ENCODE measurements around the gene NEXMIF.
"Not testable (repeated sequence)": the region's sequence is repeated elsewhere in the genome, so short reads cannot be mapped to it uniquely, and the experiment has no call there.

The NEXMIF gene

GRCh38 chrX:74892561-74892960, 32.7 kb downstream of the NEXMIF start:
- no peaks in the 10 kb centered on the region for H3K36me3 ChIP-seq

GRCh38 chrX:74890676-74891430, 34.4 kb downstream of the NEXMIF start:
- no peaks in the 10 kb centered on the region for H3K27me3 ChIP-seq
- H3K4me1 ChIP-seq (ENCODE audit: control insufficient read depth in 1 of 2, insufficient read depth in 1 of 2, low read depth in 1 of 2, low read length in 1 of 2) = no peaks in the 10 kb centered on the region
- no peaks in the 10 kb centered on the region for H3K36me3 ChIP-seq
- H3K4me3 ChIP-seq (ENCODE audit: low read depth in 1 of 2, low read length in 1 of 2) = no peak overlapping the region
- H3K27ac ChIP-seq = no peak overlapping the region
- TF ChIP-seq CTCF (IDR thresholded peaks at IDR 0.05) = no peak
- no peaks in the 10 kb centered on the region for H3K9me3 ChIP-seq

More at GRCh38 chrX:74892561-74892960, 32.7 kb downstream of the NEXMIF start:
- no peak for TF ChIP-seq CTCF (IDR thresholded peaks at IDR 0.05)
- no peaks in the 10 kb centered on the region for H3K9me3 ChIP-seq
- H3K27me3 ChIP-seq = no peaks in the 10 kb centered on the region
- H3K4me1 ChIP-seq (ENCODE audit: control insufficient read depth in 1 of 2, insufficient read depth in 1 of 2, low read depth in 1 of 2, low read length in 1 of 2) = no peaks in the 10 kb centered on the region
- H3K4me3 ChIP-seq (ENCODE audit: low read depth in 1 of 2, low read length in 1 of 2) = no peak overlapping the region
- no peak overlapping the region for H3K27ac ChIP-seq

GRCh38 chrX:74882383-74882782, 42.9 kb downstream of the NEXMIF start:
- H3K4me1 ChIP-seq (ENCODE audit: control insufficient read depth in 1 of 2, insufficient read depth in 1 of 2, low read depth in 1 of 2, low read length in 1 of 2); H3K27ac ChIP-seq; H3K27me3 ChIP-seq; H3K9me3 ChIP-seq; H3K4me3 ChIP-seq (ENCODE audit: low read depth in 1 of 2, low read length in 1 of 2); H3K36me3 ChIP-seq: not testable (repeated sequence)

- no peak overlapping the region for H3K4me3 ChIP-seq (ENCODE audit: low read depth in 1 of 2, low read length in 1 of 2)
- H3K36me3 ChIP-seq = no peaks in the 10 kb centered on the region
- no peaks in the 10 kb centered on the region for H3K4me1 ChIP-seq (ENCODE audit: control insufficient read depth in 1 of 2, insufficient read depth in 1 of 2, low read depth in 1 of 2, low read length in 1 of 2)
- H3K9me3 ChIP-seq = no peaks in the 10 kb centered on the region
- no peaks in the 10 kb centered on the region for H3K27me3 ChIP-seq
- no peak for TF ChIP-seq CTCF (IDR thresholded peaks at IDR 0.05)
- H3K27ac ChIP-seq = no peak overlapping the region
Observed at GRCh38 chrX:74865725-74866124, 59.5 kb downstream of the NEXMIF start.

GRCh38 chrX:74853255-74853654, 72.0 kb downstream of the NEXMIF start:
- no peak for TF ChIP-seq CTCF (IDR thresholded peaks at IDR 0.05)
- H3K9me3 ChIP-seq = no peaks in the 10 kb centered on the region

GRCh38 chrX:74835566-74835965, 89.7 kb downstream of the NEXMIF start:
- H3K9me3 ChIP-seq = no peaks in the 10 kb centered on the region
- no peak overlapping the region for H3K27ac ChIP-seq
- H3K27me3 ChIP-seq = no peaks in the 10 kb centered on the region
- no peak for TF ChIP-seq CTCF (IDR thresholded peaks at IDR 0.05)
- no peaks in the 10 kb centered on the region for H3K4me1 ChIP-seq (ENCODE audit: control insufficient read depth in 1 of 2, insufficient read depth in 1 of 2, low read depth in 1 of 2, low read length in 1 of 2)
- H3K4me3 ChIP-seq (ENCODE audit: low read depth in 1 of 2, low read length in 1 of 2) = no peak overlapping the region
- H3K36me3 ChIP-seq = no peaks in the 10 kb centered on the region

More at GRCh38 chrX:74853255-74853654, 72.0 kb downstream of the NEXMIF start:
- Histone ChIP-seq H3K36me3 (no peaks in the 10 kb centered on the region), H3K4me1 (ENCODE audit: control insufficient read depth in 1 of 2, insufficient read depth in 1 of 2, low read depth in 1 of 2, low read length in 1 of 2) (no peaks in the 10 kb centered on the region), H3K4me3 (ENCODE audit: low read depth in 1 of 2, low read length in 1 of 2) (no peak overlapping the region), H3K27ac (no peak overlapping the region), H3K27me3 (no peaks in the 10 kb centered on the region)

- H3K4me1 ChIP-seq (ENCODE audit: control insufficient read depth in 1 of 2, insufficient read depth in 1 of 2, low read depth in 1 of 2, low read length in 1 of 2); H3K27me3 ChIP-seq; H3K27ac ChIP-seq; H3K4me3 ChIP-seq (ENCODE audit: low read depth in 1 of 2, low read length in 1 of 2); H3K9me3 ChIP-seq; H3K36me3 ChIP-seq: not testable (repeated sequence)
Observed at GRCh38 chrX:74819797-74820196, 105.5 kb downstream of the NEXMIF start.
